ENCODE data around the gene GSTM3. TPM values are rescaled to one million over a fixed set of nuclear protein-coding genes. Genes with fewer than 3 reads are reported as not detected.

The GSTM3 gene
- total RNA-seq, 6 donors from 2014 or later = 4.9 to 23.3 (median 11.2) TPM

- DNase-seq (peak in 1 of 2 donors; percentile 88), ATAC-seq (ENCODE audit: low FRiP score in 2 of 2) (peak; percentile 86 to 91)
- no peak overlapping the region for H3K27ac ChIP-seq
- H3K36me3 ChIP-seq = no peaks in the 10 kb centered on the region
- no peak overlapping the region for H3K4me3 ChIP-seq
- 42 to 56% methylated on average over 8 to 15 of the region's 17 CpGs for WGBS, 2 donors
- no peaks in the 10 kb centered on the region for H3K27me3 ChIP-seq
- no peaks in the 10 kb centered on the region for H3K9me3 ChIP-seq
- peaks cover 0 to 8% (median 6%) of the 10 kb centered on the region in 4 donors for H3K4me1 ChIP-seq
- TF ChIP-seq CTCF (IDR thresholded peaks at IDR 0.05) (peak; percentile 80 to 93 (median 88)), EP300 (IDR thresholded peaks at IDR 0.05) (no peak)
Observed at GRCh38 chr1:109773203-109773899, 32.5 kb upstream of the GSTM3 start.

GRCh38 chr1:109772658-109773202, 31.9 kb upstream of the GSTM3 start:
- Histone ChIP-seq H3K27ac (no peak overlapping the region), H3K9me3 (no peaks in the 10 kb centered on the region), H3K4me1 (peaks cover 0 to 8% (median 6%) of the 10 kb centered on the region in 4 donors), H3K36me3 (no peaks in the 10 kb centered on the region), H3K4me3 (no peak overlapping the region), H3K27me3 (no peaks in the 10 kb centered on the region)
- TF ChIP-seq POLR2AphosphoS5 (IDR thresholded peaks at IDR 0.05) (no peak), EP300 (IDR thresholded peaks at IDR 0.05) (no peak), POLR2A (IDR thresholded peaks at IDR 0.05) (no peak), CTCF (IDR thresholded peaks at IDR 0.05) (no peak)
- ATAC-seq (ENCODE audit: low FRiP score in 2 of 2) (no peak), DNase-seq (no peak)
- WGBS, 2 donors = 88 to 90% methylated on average over 6 of the region's 6 CpGs

GRCh38 chr1:109771712-109772657, 31.1 kb upstream of the GSTM3 start:
- Histone ChIP-seq H3K4me1 (peaks cover 0 to 4% (median 3%) of the 10 kb centered on the region in 4 donors), H3K36me3 (no peaks in the 10 kb centered on the region), H3K27ac (no peak overlapping the region), H3K4me3 (no peak overlapping the region), H3K9me3 (no peaks in the 10 kb centered on the region), H3K27me3 (no peaks in the 10 kb centered on the region)
- TF ChIP-seq EP300 (IDR thresholded peaks at IDR 0.05) (no peak), CTCF (IDR thresholded peaks at IDR 0.05) (no peak), POLR2A (IDR thresholded peaks at IDR 0.05) (no peak), POLR2AphosphoS5 (IDR thresholded peaks at IDR 0.05) (no peak)
- ATAC-seq (ENCODE audit: low FRiP score in 2 of 2) = no peak
- 56 to 74% methylated on average over 6 to 10 of the region's 10 CpGs for WGBS, 2 donors
- DNase-seq = no peak

GRCh38 chr1:109770331-109771095, 29.7 kb upstream of the GSTM3 start:
- no peak for ATAC-seq (ENCODE audit: low FRiP score in 2 of 2)
- Histone ChIP-seq H3K27ac (no peak overlapping the region), H3K4me1 (no peaks in the 10 kb centered on the region), H3K36me3 (no peaks in the 10 kb centered on the region), H3K27me3 (no peaks in the 10 kb centered on the region), H3K4me3 (no peak overlapping the region), H3K9me3 (no peaks in the 10 kb centered on the region)
- TF ChIP-seq CTCF (IDR thresholded peaks at IDR 0.05) (no peak), POLR2A (IDR thresholded peaks at IDR 0.05) (no peak), POLR2AphosphoS5 (IDR thresholded peaks at IDR 0.05) (no peak), EP300 (IDR thresholded peaks at IDR 0.05) (no peak)
- DNase-seq = peak in 1 of 2 donors; percentile 13
- WGBS, 2 donors = 84 to 85% methylated on average over 8 to 11 of the region's 11 CpGs

Measured in upper lobe of left lung (tissue), 6 donors.